ENCODE results near the gene PEX10.

PEX10 gene

GRCh38 chr1:2388004-2388913 lies 24.1 kb downstream of the PEX10 start:
- DNase-seq (ENCODE audit: low read depth): no peak

DNA sequence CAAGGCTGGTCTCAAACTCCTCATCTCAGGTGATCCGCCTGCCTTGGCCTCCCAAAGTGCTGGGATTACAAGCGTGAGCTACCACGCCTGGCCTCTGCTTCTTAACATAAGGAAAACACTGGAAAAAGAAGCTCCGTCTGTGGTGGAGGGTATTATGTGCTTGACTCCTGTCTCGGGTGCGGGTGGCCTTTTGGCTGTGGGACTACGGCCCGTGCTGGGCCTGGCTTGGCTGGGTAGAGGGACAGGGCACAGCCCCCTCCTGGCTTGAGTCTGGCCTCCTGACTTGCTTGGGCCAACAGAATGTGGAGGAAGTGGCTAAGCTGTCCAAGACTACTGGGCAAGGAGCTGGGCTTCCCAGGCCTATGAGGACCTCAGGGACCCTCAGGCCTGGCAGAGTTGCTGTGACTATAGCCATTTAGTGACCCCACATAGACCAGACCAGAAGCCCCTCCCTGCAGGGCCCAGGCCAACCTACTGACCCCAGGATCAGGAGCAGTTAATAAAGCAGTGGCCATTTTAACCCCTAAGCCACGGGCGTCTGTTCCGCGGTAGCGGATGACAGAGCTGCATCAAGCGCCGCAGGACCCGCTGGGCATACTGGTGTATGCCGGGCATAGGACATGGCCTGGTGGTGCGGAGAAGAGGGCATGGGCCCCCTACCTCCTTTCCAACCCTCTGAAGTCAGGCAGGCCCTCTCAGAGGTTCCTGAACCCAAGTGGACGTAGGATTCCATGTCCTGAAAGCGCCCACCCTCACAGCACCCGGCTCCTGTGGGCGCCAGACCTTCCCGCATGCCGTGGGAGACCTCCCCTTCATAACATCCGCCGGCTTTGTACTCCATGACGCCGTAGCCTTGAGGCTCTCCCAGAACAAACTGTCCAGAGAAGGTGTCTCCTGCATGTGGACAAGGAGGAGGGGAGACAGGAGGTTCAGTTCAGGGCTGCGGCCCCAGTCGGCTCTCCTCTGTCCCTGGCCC lies 25.4 kb downstream of the PEX10 start:
- DNase-seq (ENCODE audit: low read depth): no peak

- DNase-seq (ENCODE audit: low read depth): no peak
Observed at GRCh38 chr1:2385606-2386280, 26.6 kb downstream of the PEX10 start.

DNA sequence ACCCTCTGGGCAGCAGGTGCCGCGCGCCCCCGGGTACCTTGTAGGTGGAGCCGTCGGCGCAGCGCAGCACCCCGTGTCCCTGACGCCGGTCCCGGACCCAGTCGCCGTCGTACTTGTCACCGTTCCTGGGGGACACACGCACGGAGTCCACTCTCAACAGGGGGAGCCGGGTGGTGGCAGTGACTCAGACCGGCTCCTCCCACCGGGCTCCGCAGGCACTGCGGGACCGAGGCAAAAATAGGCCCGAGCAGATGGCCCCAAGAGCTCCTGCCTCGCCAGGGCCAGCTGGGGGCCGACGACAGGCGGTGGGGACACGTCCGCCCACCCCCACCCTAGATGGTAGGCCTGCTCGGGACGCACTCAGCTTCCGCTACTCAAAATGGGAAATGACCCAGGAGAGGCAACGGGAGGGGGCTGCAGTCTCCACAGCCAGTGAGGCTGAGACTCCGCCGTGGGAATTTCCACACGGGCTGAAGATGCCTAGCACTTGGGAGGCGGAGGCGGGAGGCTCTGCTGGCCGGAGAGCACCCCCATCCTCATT lies 27.4 kb downstream of the PEX10 start:
- DNase-seq (ENCODE audit: low read depth): no peak

GRCh38 chr1:2384130-2384860 lies 28.1 kb downstream of the PEX10 start:
- DNase-seq (ENCODE audit: low read depth): no peak

DNA sequence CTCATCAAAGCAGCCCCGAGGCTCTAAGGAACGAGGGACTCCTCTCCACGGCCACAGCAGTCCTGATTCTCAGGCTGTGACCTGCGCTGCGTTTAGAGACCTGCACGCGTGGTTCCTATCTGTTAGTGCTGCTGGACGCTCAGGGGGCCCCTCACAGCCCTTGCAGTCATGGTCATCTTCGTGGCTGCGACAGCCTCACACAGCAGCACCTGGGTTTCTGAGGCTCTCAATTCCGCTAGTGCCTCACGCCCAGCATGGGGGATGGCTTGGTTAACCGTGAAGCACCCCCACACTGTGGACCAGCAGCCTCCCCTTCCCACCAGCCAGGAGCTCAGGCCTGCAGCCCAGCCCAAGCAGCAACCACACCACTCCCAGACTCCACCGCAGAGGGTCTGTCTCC lies 28.8 kb downstream of the PEX10 start:
- no peak for DNase-seq (ENCODE audit: low read depth)

DNA sequence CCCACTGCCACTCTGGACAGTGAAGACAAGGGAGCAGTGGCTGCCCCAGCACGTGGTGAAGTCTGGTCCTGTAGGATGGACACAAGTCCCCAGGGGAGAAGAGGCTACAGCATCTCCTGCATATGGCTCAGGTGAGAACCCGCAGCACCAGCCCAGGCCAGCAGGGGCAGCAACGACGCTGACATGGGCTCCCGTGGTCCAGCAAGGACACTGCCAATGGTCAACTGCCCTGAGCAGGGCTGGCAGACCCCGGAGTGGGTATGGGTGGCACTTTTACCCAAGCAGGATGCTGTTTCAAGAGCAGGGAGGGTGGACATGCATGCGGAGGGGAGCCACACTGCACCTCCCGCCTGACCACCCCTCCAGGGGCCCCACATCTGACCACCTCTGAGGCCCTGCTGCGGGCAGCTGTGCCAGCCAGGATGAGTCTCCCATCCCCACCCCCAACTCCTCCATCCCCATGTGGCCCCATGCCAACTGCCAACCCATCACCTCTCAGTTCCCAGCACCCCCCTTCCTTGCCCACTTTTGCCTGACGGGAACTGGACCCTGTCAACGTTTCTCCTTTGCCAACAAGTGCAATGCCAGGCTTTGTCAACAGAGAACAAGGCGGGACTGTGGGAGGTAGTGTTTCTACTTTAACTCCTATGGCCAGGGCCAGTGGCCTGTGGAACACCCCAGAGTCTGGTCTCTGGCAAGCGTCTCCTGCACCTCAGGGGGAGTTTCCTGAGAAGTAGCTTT lies 29.6 kb downstream of the PEX10 start:
- no peak for DNase-seq (ENCODE audit: low read depth)

GRCh38 chr1:2381741-2382620 lies 30.4 kb downstream of the PEX10 start:
- DNase-seq (ENCODE audit: low read depth): peak; percentile 62

- no peak for DNase-seq (ENCODE audit: low read depth)
Observed at GRCh38 chr1:2380816-2381591, 31.4 kb downstream of the PEX10 start.

GRCh38 chr1:2379733-2380404 lies 32.5 kb downstream of the PEX10 start:
- no peak for DNase-seq (ENCODE audit: low read depth)

GRCh38 chr1:2378956-2379732 lies 33.2 kb downstream of the PEX10 start:
- no peak for DNase-seq (ENCODE audit: low read depth)

GRCh38 chr1:2378441-2378851 lies 33.9 kb downstream of the PEX10 start:
- DNase-seq (ENCODE audit: low read depth): no peak

DNA sequence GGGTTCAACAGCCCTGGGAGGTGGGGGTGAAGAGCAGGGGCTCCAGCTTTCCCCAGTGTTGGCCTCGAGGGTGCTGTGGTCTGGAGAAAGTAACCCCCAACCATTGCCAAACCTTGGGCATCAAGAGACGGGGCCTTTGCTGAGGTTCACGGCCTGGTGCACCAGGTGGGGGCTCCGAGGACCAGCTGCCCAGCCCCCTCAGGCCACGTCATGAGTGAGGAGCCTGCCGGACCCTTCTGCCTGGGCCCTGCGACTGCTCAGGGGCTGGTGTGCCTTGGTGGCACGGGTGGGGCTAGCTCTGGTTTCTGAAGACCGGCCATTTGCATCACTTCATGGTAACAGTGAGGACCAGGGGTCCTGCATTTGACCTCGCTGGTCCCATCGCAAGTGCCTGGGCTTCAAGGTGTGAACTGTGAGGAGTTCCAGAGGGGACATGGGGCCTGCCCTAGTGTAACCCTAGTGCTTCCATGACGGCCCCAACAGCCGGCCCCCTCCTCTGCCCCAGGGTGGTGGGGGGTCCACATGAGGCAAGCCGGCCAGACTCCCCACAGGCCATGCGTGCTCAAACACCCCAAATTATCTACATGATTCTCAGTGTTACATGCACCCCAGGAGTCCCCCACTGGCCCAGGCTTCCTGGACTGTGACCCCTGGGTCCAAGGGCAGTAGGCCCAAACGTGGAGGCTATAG lies 34.5 kb downstream of the PEX10 start:
- no peak for DNase-seq (ENCODE audit: low read depth)

- DNase-seq (ENCODE audit: low read depth): no peak
Observed at GRCh38 chr1:2376931-2377672, 35.3 kb downstream of the PEX10 start.

GRCh38 chr1:2376261-2376741 lies 36.1 kb downstream of the PEX10 start:
- DNase-seq (ENCODE audit: low read depth): no peak

GRCh38 chr1:2375923-2376260 lies 36.5 kb downstream of the PEX10 start:
- DNase-seq (ENCODE audit: low read depth): no peak

Data from stimulated activated CD8-positive, alpha-beta memory T cell treated with anti-CD3 and anti-CD28 coated beads, Interleukin-15, amount 100 ng/mL, for 1 hour (primary cell).